BLaER1 treated with 17β-estradiol and CSF1 and Interleukin-3, amounts not matched to agents 10 nM and 100 nM (cell line): ENCODE results near the gene NIFK.

ENCODE experiments used
- H3K27ac ChIP-seq, 11 experiments: shearing (Covaris generic); formaldehyde crosslinking; 2 replicates each; pipeline ENCODE4 v1.8.1; 2022
- H3K27me3 ChIP-seq, 11 experiments: shearing (Covaris generic); formaldehyde crosslinking; 2 replicates each; pipeline ENCODE4 v1.8.1; 2022
- H3K36me3 ChIP-seq, 11 experiments: shearing (Covaris generic); formaldehyde crosslinking; 2 replicates each; pipeline ENCODE4 v1.8.1; 2022
- H3K4me1 ChIP-seq, 10 experiments: shearing (Covaris generic); formaldehyde crosslinking; 2 replicates each; pipeline ENCODE4 v1.8.1; 2022
- H3K4me2 ChIP-seq, 11 experiments: shearing (Covaris generic); formaldehyde crosslinking; 2 replicates each; pipeline ENCODE4 v1.8.1; 2022
- H3K4me3 ChIP-seq, 10 experiments: shearing (Covaris generic); formaldehyde crosslinking; 2 replicates each; pipeline ENCODE4 v1.8.1; 2022
- H3K9ac ChIP-seq, 11 experiments: shearing (Covaris generic); formaldehyde crosslinking; 2 replicates each; pipeline ENCODE4 v1.8.1; 2022
- H3K9me3 ChIP-seq, 11 experiments: shearing (Covaris generic); formaldehyde crosslinking; replicated peaks in 1 of 11; 2 replicates each; pipeline ENCODE4 v1.8.1; 2022
- H4K20me1 ChIP-seq, 11 experiments: shearing (Covaris generic); formaldehyde crosslinking; 2 replicates each; pipeline ENCODE4 v1.8.1; 2022
- Cebpa-rat ChIP-seq, 11 experiments: shearing (Covaris generic); IDR thresholded peaks; 2 replicates each; pipeline ENCODE4 v1.8.1; 2022

NIFK gene

DNA sequence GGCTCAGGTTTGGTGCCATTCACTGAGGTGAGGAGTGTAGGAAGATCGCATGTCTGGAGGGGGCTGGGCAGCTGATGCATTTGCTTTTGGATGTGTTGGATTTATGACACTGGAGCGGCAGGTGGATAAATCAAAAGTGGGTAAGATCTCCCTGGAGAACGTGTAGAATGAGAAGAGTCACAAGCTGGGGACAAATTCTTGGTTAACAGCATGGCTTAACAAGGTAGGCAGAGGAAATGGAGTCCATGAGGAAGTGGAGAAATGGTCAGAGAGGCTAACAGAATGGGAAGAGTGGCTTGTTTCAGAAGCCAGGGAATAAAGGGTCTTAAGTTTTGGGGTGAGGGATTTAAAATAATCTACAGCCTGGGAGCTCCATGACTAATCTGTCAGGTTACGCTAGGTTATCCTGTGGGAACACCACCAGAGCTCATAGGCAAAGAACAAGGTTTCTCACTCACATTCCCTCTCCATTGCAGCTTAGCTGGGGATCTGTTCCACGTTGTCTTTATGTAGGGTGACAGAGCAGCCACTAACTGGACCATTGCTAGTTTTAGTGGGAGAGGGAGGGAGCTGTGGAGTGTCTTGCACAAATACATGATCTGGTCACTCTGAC, 31.6 kb upstream of the NIFK start:
- no peak overlapping the region for H3K9ac ChIP-seq
- TF ChIP-seq Cebpa-rat (IDR thresholded peaks at IDR 0.05): no peak

DNA sequence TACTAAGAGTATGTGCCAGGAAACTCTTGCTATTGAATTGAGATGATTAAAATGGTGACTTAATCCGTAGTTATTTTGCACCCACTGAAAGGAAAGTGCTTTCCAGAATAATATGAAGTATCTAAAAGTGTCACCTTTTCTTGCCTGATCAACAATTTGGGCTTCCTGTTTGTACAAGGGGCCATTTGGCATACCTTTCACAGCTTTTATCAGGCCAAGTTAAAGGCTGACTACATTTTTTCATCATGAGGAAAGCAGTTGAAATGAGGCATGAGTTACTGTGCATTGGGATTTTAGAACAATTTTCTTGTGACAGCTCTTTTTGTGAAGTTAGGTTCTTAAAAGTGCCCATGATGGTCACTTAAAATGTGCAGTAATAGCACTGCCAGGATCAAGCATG, 29.9 kb upstream of the NIFK start:
- TF ChIP-seq Cebpa-rat (IDR thresholded peaks at IDR 0.05): no peak
- Histone ChIP-seq H3K4me1 (peaks cover 0 to 5% (median 3%) of the 10 kb centered on the region in 10 experiments; a peak in 13 of 20 replicates), H3K4me3 (no peak overlapping the region), H3K27ac (no peak overlapping the region), H3K9me3 (no peaks in the 10 kb centered on the region), H3K36me3 (peaks cover 81 to 91% (median 88%) of the 10 kb centered on the region in 11 experiments), H3K4me2 (no peak overlapping the region), H3K9ac (no peak overlapping the region), H3K27me3 (no peaks in the 10 kb centered on the region), H4K20me1 (peaks cover 0 to 36% (median 0%) of the 10 kb centered on the region in 11 experiments; a peak in 6 of 22 replicates)

More for the DNA sequence above, 31.6 kb upstream of the NIFK start:
- Histone ChIP-seq H3K27ac (no peak overlapping the region), H3K4me1 (peaks cover 12 to 21% (median 19%) of the 10 kb centered on the region in 10 experiments), H3K36me3 (peaks cover 65 to 74% (median 71%) of the 10 kb centered on the region in 11 experiments), H3K4me2 (no peak overlapping the region), H3K27me3 (no peaks in the 10 kb centered on the region), H3K4me3 (no peak overlapping the region), H4K20me1 (peaks cover 0 to 31% (median 0%) of the 10 kb centered on the region in 11 experiments; a peak in 6 of 22 replicates), H3K9me3 (no peaks in the 10 kb centered on the region)

DNA sequence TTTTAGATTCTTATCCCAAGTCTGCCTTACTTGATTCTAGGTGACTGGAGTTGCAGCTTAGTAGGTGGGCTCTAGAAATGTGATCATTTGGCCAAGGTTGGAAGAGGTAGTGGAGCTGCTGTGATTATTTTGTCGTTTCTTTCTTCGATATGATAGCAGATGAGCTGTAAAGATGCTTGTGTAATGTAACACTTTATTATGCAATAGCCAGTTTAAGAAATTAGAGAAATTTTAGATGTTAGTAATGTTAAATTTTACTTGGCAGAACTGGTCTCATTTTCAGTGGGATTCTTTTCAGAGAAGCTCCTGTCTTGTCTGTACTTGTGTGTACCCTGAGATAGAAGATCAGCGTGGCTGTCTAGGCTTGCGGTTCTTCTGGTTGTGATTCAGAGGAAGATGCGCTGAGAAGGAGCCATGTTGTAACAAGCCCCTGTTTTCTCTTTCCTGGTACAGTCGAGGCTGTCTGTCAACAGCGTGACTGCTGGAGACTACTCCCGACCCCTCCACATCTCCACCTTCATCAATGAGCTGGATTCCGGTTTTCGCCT, 28.1 kb upstream of the NIFK start:
- Histone ChIP-seq H3K4me2 (no peak overlapping the region), H3K27me3 (no peaks in the 10 kb centered on the region), H3K9me3 (no peaks in the 10 kb centered on the region), H4K20me1 (peaks cover 0 to 53% (median 6%) of the 10 kb centered on the region in 11 experiments; a peak in 15 of 22 replicates), H3K4me1 (no peaks in the 10 kb centered on the region), H3K36me3 (peaks cover 99 to 100% (median 100%) of the 10 kb centered on the region in 11 experiments), H3K4me3 (no peak overlapping the region), H3K27ac (no peak overlapping the region), H3K9ac (no peak overlapping the region; a peak in 1 of 22 replicates)
- TF ChIP-seq Cebpa-rat (IDR thresholded peaks at IDR 0.05): no peak

DNA sequence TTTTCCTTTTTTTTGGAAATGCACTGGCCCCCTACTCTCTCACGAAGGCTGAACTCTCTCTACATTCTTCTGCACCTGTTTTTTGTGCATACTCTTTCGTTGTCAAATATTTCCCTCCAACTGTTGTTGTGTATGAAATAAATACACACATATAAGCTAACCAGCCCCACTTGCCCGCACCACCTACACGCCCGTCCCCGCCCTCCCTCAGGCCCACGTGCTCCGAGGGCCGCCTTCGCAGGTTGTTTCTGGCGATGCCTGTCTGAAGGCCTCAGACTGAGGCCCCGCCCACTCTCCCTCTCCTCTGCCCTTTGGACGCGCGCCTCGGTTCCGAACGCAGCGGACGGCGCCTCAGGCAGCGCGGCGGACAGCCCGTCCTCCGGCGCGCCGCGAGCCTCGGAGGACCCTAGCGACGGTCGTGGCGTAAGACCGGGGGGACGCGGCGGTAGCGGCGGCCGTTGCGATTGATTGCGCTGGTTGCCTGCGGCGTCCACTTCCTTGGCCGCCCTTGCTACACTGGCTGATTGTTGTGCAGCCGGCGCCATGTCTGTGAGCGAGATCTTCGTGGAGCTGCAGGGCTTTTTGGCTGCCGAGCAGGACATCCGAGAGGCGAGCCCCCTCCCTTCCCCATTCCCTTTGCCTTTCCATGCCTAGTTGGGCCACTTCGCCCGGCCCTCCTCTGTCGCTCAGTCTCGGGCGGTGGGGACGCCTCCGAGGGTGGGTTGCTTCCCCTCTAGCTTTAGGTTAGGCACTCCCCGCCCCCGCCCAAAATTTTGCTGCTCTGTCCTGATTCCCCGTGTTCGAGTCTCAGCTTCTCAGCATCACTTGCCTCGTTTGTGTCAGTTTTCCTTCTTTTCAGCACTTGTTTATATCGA, 18.8 kb upstream of the NIFK start, which contains the start of gene TSN:
Gene TSN, plus strand, starts transcription at position 415 of the 875 bp plus-strand sequence. Its CDS starts 129 bp downstream, at position 544.
- H3K9me3 ChIP-seq: no peaks in the 10 kb centered on the region
- peaks cover 0 to 37% (median 15%) of the 10 kb centered on the region in 11 experiments; a peak in 13 of 22 replicates for H4K20me1 ChIP-seq
- H3K36me3 ChIP-seq: peaks cover 26 to 35% (median 34%) of the 10 kb centered on the region in 11 experiments
- H3K27me3 ChIP-seq: no peaks in the 10 kb centered on the region
- 0 out of 22 replicates have a peak, but pooled peaks of 1 of the 11 experiments have one; percentile 24 for TF ChIP-seq Cebpa-rat (IDR thresholded peaks at IDR 0.05)
- H3K27ac ChIP-seq: peak within 1 kb of the TSS; percentile 70 to 96 (median 89)
- peak within 1 kb of the TSS; percentile 73 to 99 (median 90) for H3K4me3 ChIP-seq
- H3K4me2 ChIP-seq: peak within 1 kb of the TSS; percentile 83 to 97 (median 94)
- peak within 1 kb of the TSS; percentile 88 to 98 (median 94) for H3K9ac ChIP-seq
- H3K4me1 ChIP-seq: peaks cover 21 to 31% (median 26%) of the 10 kb centered on the region in 10 experiments

DNA sequence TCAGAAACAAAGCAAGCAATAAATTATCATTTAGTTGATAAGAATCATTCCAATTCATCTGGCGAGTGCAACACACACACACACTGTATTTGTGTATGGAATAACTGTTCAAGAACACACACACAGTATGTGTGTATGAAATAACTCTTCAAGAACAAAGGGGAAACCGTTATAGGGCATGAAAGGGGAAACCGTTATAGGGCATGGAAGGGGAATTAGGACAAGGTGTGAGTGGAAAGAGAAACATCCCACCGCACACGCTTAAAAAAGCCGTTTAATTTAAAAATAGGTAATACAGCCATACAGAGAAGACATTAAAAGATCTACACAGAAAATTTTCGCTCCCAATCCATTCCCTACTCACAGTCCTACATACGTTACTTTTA, 18.2 kb upstream of the NIFK start:
- no peaks in the 10 kb centered on the region for H3K9me3 ChIP-seq
- peaks cover 0 to 31% (median 11%) of the 10 kb centered on the region in 11 experiments; a peak in 10 of 22 replicates for H4K20me1 ChIP-seq
- H3K9ac ChIP-seq: peak overlapping the region; percentile 85 to 98 (median 94)
- peaks cover 19 to 29% (median 28%) of the 10 kb centered on the region in 11 experiments for H3K36me3 ChIP-seq
- H3K4me2 ChIP-seq: peak overlapping the region; percentile 77 to 96 (median 86)
- H3K27ac ChIP-seq: peak overlapping the region; percentile 36 to 96 (median 81); a peak in 21 of 22 replicates
- H3K27me3 ChIP-seq: no peaks in the 10 kb centered on the region
- peak overlapping the region; percentile 73 to 99 (median 90) for H3K4me3 ChIP-seq
- no peak for TF ChIP-seq Cebpa-rat (IDR thresholded peaks at IDR 0.05)
- peaks cover 21 to 31% (median 26%) of the 10 kb centered on the region in 10 experiments for H3K4me1 ChIP-seq

DNA sequence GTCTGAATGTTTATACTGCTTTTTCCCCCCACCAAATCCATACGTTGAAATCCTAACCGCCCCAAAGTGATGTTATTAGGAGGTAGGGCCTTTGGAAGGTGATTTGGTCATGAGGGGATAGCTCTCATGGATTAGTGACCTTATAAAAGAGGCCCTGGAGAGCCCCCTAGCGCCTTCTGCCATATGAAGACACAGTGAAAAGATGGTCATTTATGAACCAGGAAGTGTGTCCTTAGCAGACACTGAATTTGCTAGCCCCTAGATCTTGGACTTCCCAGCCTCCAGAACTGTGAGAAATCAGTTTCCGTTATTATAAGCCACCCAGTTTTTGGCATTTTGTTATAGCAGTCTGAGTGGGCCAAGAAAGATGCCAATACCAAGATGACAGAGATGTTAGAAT, 11.5 kb upstream of the NIFK start:
- H3K27me3 ChIP-seq: no peaks in the 10 kb centered on the region
- H3K9me3 ChIP-seq: no peaks in the 10 kb centered on the region
- H3K27ac ChIP-seq: peak overlapping the region in 2 of 11 experiments; percentile 29 to 45; a peak in 1 of 22 replicates
- no peaks in the 10 kb centered on the region for H3K36me3 ChIP-seq
- H3K4me1 ChIP-seq: 0 out of 20 replicates have a peak, but pooled peaks cover 0 to 4% (median 0%) of the 10 kb centered on the region in 10 experiments
- no peak overlapping the region for H3K4me3 ChIP-seq
- 0 out of 22 replicates have a peak overlapping the region, but pooled peaks of 1 of the 11 experiments have one; percentile 20 for H3K9ac ChIP-seq
- H3K4me2 ChIP-seq: no peak overlapping the region
- no peak for TF ChIP-seq Cebpa-rat (IDR thresholded peaks at IDR 0.05)
- H4K20me1 ChIP-seq: no peaks in the 10 kb centered on the region

DNA sequence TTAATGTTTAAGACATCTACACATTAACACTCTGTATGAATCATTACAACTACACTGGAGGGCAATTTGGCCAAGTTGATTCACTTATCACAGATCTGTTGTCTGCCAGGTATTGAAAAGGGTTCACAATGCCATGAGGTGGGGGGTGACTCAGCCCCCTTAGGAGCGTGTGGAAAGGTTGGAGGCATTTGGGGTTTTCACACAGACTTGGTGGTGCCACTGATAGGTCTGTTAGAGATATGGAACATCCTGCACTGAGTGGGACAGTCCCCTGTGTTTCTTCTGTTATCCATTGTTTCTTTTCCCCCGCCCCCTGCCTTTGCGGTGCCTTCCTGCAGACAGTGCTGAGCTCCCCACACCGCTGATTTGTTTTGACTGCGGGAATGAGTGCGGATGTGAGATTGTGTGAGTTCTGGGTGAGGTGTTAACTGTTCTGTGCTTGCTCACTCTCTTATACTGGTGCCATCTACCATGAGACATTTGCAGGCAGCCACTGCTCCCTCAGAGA, 9.4 kb upstream of the NIFK start:
- H3K9me3 ChIP-seq: no peaks in the 10 kb centered on the region
- no peaks in the 10 kb centered on the region for H4K20me1 ChIP-seq
- H3K4me3 ChIP-seq: no peak overlapping the region
- peaks cover 11 to 17% (median 12%) of the 10 kb centered on the region in 10 experiments for H3K4me1 ChIP-seq
- no peak overlapping the region for H3K4me2 ChIP-seq
- no peak overlapping the region for H3K9ac ChIP-seq
- H3K27ac ChIP-seq: no peak overlapping the region
- H3K36me3 ChIP-seq: no peaks in the 10 kb centered on the region
- no peaks in the 10 kb centered on the region for H3K27me3 ChIP-seq
- no peak for TF ChIP-seq Cebpa-rat (IDR thresholded peaks at IDR 0.05)

DNA sequence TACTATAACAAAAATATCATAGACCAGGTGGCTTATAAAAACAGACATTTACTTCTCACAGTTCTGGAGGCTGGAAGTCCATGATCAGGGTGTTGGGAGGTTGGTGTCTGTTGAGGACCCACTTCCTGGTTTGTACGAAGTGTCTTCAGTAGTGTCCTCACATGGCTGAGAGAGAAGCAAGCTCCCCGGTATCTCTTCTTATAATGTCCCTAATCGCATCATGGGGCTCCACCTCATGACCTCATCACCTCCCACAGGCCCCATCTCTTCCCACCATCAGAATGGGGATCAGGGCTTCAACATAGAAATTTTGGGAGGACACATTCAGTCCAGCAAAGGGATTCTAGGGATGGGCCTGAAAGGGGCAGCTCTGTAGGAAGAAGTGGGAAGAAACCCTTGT, 4.8 kb upstream of the NIFK start:
- H3K36me3 ChIP-seq: no peaks in the 10 kb centered on the region
- H3K4me2 ChIP-seq: peak overlapping the region; percentile 25 to 73 (median 61)
- H4K20me1 ChIP-seq: peaks cover 0 to under 1% (median 0%) of the 10 kb centered on the region in 11 experiments; a peak in 2 of 22 replicates
- no peak overlapping the region; a peak in 1 of 22 replicates for H3K9ac ChIP-seq
- peaks cover 20 to 37% (median 28%) of the 10 kb centered on the region in 10 experiments for H3K4me1 ChIP-seq
- no peak for TF ChIP-seq Cebpa-rat (IDR thresholded peaks at IDR 0.05)
- no peaks in the 10 kb centered on the region for H3K9me3 ChIP-seq
- no peaks in the 10 kb centered on the region for H3K27me3 ChIP-seq
- peak overlapping the region in 9 of 11 experiments; percentile 12 to 57 (median 43); a peak in 16 of 22 replicates for H3K27ac ChIP-seq
- no peak overlapping the region for H3K4me3 ChIP-seq
